ENCODE measurements around the gene STARD10.
A peak's percentile ranks its signal among the peaks of the same experiment; 100 is the strongest.

Gene STARD10

GRCh38 chr11:72787216-72788104 lies 6.4 kb downstream of the STARD10 start:
- DNase-seq (ENCODE audit: low spot score): peak; percentile 76
- TF ChIP-seq CTCF (IDR thresholded peaks at IDR 0.05; ENCODE audit: extremely low read depth, missing control alignments): no peak

GRCh38 chr11:72786305-72787215 lies 7.3 kb downstream of the STARD10 start:
- TF ChIP-seq CTCF (IDR thresholded peaks at IDR 0.05; ENCODE audit: extremely low read depth, missing control alignments): no peak
- no peak for DNase-seq (ENCODE audit: low spot score)

GRCh38 chr11:72784662-72785061 lies 9.2 kb downstream of the STARD10 start:
- no peak for TF ChIP-seq CTCF (IDR thresholded peaks at IDR 0.05; ENCODE audit: extremely low read depth, missing control alignments)
- no peak for DNase-seq (ENCODE audit: low spot score)

GRCh38 chr11:72783144-72783905 lies 10.5 kb downstream of the STARD10 start:
- TF ChIP-seq CTCF (IDR thresholded peaks at IDR 0.05; ENCODE audit: extremely low read depth, missing control alignments): no peak
- no peak for DNase-seq (ENCODE audit: low spot score)

- DNase-seq (ENCODE audit: low spot score): no peak
These were observed 11.5 kb downstream of the STARD10 start for GRCh38 chr11:72782081-72782920.

More at GRCh38 chr11:72782081-72782920, 11.5 kb downstream of the STARD10 start:
- TF ChIP-seq CTCF (IDR thresholded peaks at IDR 0.05; ENCODE audit: extremely low read depth, missing control alignments): no peak
